ENCODE results near the gene USP20.

- TF ChIP-seq CTCF (IDR thresholded peaks at IDR 0.05; ENCODE audit: low read length) (no peak), EZH2 (IDR thresholded peaks at IDR 0.05; ENCODE audit: borderline replicate concordance, low read length) (no peak)
Measured at GRCh38 chr9:129918296-129918950, 83.2 kb downstream of the USP20 start.

Data from OCI-LY1 (cell line).